ENCODE data around the gene ROBO4. TPM values are rescaled to one million over a fixed set of nuclear protein-coding genes. Genes with fewer than 3 reads are reported as not detected.

Gene ROBO4
- total RNA-seq, result not detected

- peaks cover 8% of the 10 kb centered on the region for H3K4me1 Mint-ChIP-seq (ENCODE audit: low read depth)
- CTCF ChIA-PET, result interaction anchor here (1.2 kb wide), 2 partner anchors 13 to 15 kb away, joined by 3 read pairs; no protein-coding TSS in a partner anchor
- no peak for DNase-seq
- H3K36me3 Mint-ChIP-seq (ENCODE audit: low read depth), result no peaks in the 10 kb centered on the region
- intact Hi-C loops (cut with micrococcal nuclease), result no loop called here
- H3K4me3 Mint-ChIP-seq, result no peak within 1 kb of the TSS
- H3K27ac Mint-ChIP-seq, result no peak within 1 kb of the TSS
- no peaks in the 10 kb centered on the region for H3K9me3 Mint-ChIP-seq
- H3K27me3 Mint-ChIP-seq (ENCODE audit: low read depth), result peaks cover 7% of the 10 kb centered on the region
Observed at GRCh38 chr11:124897674-124898262, at the start of gene ROBO4. TSS of gene ROBO4 (minus strand) at chr11:124897865. CDS start at chr11:124897795, 70 bp downstream.

- Mint-ChIP-seq H3K36me3 (ENCODE audit: low read depth) (peaks cover 5% of the 10 kb centered on the region), H3K27me3 (ENCODE audit: low read depth) (no peaks in the 10 kb centered on the region), H3K4me3 (no peak overlapping the region), H3K9me3 (peaks cover 11% of the 10 kb centered on the region), H3K4me1 (ENCODE audit: low read depth) (peaks cover 24% of the 10 kb centered on the region), H3K27ac (no peak overlapping the region)
- CTCF ChIA-PET, result no interaction called here
- DNase-seq, result no peak
- intact Hi-C loops (cut with micrococcal nuclease), result no loop called here
Observed at GRCh38 chr11:124946735-124947141, 49.1 kb upstream of the ROBO4 start.

- intact Hi-C loops (cut with micrococcal nuclease), result no loop called here
- H3K27me3 Mint-ChIP-seq (ENCODE audit: low read depth), result no peaks in the 10 kb centered on the region
- CTCF ChIA-PET, result interaction anchor here (0.7 kb wide), 1 partner anchor 112 kb away, joined by 4 read pairs; no protein-coding TSS in a partner anchor
- peaks cover 11% of the 10 kb centered on the region for H3K9me3 Mint-ChIP-seq
- no peak for DNase-seq
- no peak overlapping the region for H3K4me3 Mint-ChIP-seq
- H3K4me1 Mint-ChIP-seq (ENCODE audit: low read depth), result peaks cover 24% of the 10 kb centered on the region
- peaks cover 5% of the 10 kb centered on the region for H3K36me3 Mint-ChIP-seq (ENCODE audit: low read depth)
- no peak overlapping the region for H3K27ac Mint-ChIP-seq
Observed at GRCh38 chr11:124945826-124946225, 48.2 kb upstream of the ROBO4 start.

GRCh38 chr11:124944565-124944964 lies 46.9 kb upstream of the ROBO4 start:
- H3K36me3 Mint-ChIP-seq (ENCODE audit: low read depth), result peaks cover 5% of the 10 kb centered on the region
- CTCF ChIA-PET, result interaction anchor here (2.2 kb wide), 1 partner anchor 197 kb away, joined by 7 read pairs; no protein-coding TSS in a partner anchor
- no peak for DNase-seq
- H3K4me1 Mint-ChIP-seq (ENCODE audit: low read depth), result peaks cover 22% of the 10 kb centered on the region
- peaks cover 11% of the 10 kb centered on the region for H3K9me3 Mint-ChIP-seq
- H3K27me3 Mint-ChIP-seq (ENCODE audit: low read depth), result no peaks in the 10 kb centered on the region
- no peak overlapping the region for H3K4me3 Mint-ChIP-seq
- no peak overlapping the region for H3K27ac Mint-ChIP-seq
- intact Hi-C loops (cut with micrococcal nuclease), result no loop called here

- Mint-ChIP-seq H3K27me3 (ENCODE audit: low read depth) (no peaks in the 10 kb centered on the region), H3K27ac (no peak overlapping the region), H3K36me3 (ENCODE audit: low read depth) (peaks cover 5% of the 10 kb centered on the region), H3K4me3 (no peak overlapping the region), H3K4me1 (ENCODE audit: low read depth) (peaks cover 18% of the 10 kb centered on the region), H3K9me3 (peaks cover 9% of the 10 kb centered on the region)
- CTCF ChIA-PET, result interaction anchor here (0.6 to 2.2 kb wide), 3 partner anchors 52 to 198 kb away, joined by 3 to 7 read pairs (median 4); no protein-coding TSS in a partner anchor
- DNase-seq, result no peak
- intact Hi-C loops (cut with micrococcal nuclease), result no loop called here
Observed at GRCh38 chr11:124943741-124944140, 46.1 kb upstream of the ROBO4 start.

- H3K9me3 Mint-ChIP-seq, result peaks cover 4% of the 10 kb centered on the region
- H3K36me3 Mint-ChIP-seq (ENCODE audit: low read depth), result peaks cover 1% of the 10 kb centered on the region
- no peaks in the 10 kb centered on the region for H3K27me3 Mint-ChIP-seq (ENCODE audit: low read depth)
- peaks cover 16% of the 10 kb centered on the region for H3K4me1 Mint-ChIP-seq (ENCODE audit: low read depth)
- no peak for DNase-seq
- H3K27ac Mint-ChIP-seq, result no peak overlapping the region
- H3K4me3 Mint-ChIP-seq, result no peak overlapping the region
- CTCF ChIA-PET, result interaction anchor here (0.6 to 2.2 kb wide), 3 partner anchors 51 to 199 kb away, joined by 3 to 7 read pairs (median 4); no protein-coding TSS in a partner anchor
- intact Hi-C loops (cut with micrococcal nuclease), result no loop called here
Observed at GRCh38 chr11:124943254-124943616, 45.6 kb upstream of the ROBO4 start.

GRCh38 chr11:124942466-124943253 lies 45.0 kb upstream of the ROBO4 start:
- H3K36me3 Mint-ChIP-seq (ENCODE audit: low read depth), result no peaks in the 10 kb centered on the region
- no peak overlapping the region for H3K27ac Mint-ChIP-seq
- intact Hi-C loops (cut with micrococcal nuclease), result no loop called here
- CTCF ChIA-PET, result interaction anchor here (2.2 kb wide), 1 partner anchor 199 kb away, joined by 7 read pairs; no protein-coding TSS in a partner anchor
- DNase-seq, result no peak
- no peaks in the 10 kb centered on the region for H3K27me3 Mint-ChIP-seq (ENCODE audit: low read depth)
- no peaks in the 10 kb centered on the region for H3K9me3 Mint-ChIP-seq
- peaks cover 16% of the 10 kb centered on the region for H3K4me1 Mint-ChIP-seq (ENCODE audit: low read depth)
- H3K4me3 Mint-ChIP-seq, result no peak overlapping the region

GRCh38 chr11:124941703-124942102 lies 44.0 kb upstream of the ROBO4 start:
- CTCF ChIA-PET, result no interaction called here

GRCh38 chr11:124938970-124939369 lies 41.3 kb upstream of the ROBO4 start:
- no peak for DNase-seq
- Mint-ChIP-seq H3K27me3 (ENCODE audit: low read depth) (no peaks in the 10 kb centered on the region), H3K9me3 (no peaks in the 10 kb centered on the region), H3K4me1 (ENCODE audit: low read depth) (peaks cover 15% of the 10 kb centered on the region), H3K4me3 (no peak overlapping the region), H3K36me3 (ENCODE audit: low read depth) (no peaks in the 10 kb centered on the region), H3K27ac (no peak overlapping the region)
- CTCF ChIA-PET, result no interaction called here
- intact Hi-C loops (cut with micrococcal nuclease), result no loop called here

More at GRCh38 chr11:124941703-124942102, 44.0 kb upstream of the ROBO4 start:
- Mint-ChIP-seq H3K4me1 (ENCODE audit: low read depth) (peaks cover 16% of the 10 kb centered on the region), H3K36me3 (ENCODE audit: low read depth) (no peaks in the 10 kb centered on the region), H3K27ac (no peak overlapping the region), H3K27me3 (ENCODE audit: low read depth) (no peaks in the 10 kb centered on the region), H3K9me3 (no peaks in the 10 kb centered on the region), H3K4me3 (no peak overlapping the region)
- intact Hi-C loops (cut with micrococcal nuclease), result no loop called here
- DNase-seq, result no peak

- H3K27me3 Mint-ChIP-seq (ENCODE audit: low read depth), result no peaks in the 10 kb centered on the region
- H3K27ac Mint-ChIP-seq, result no peak overlapping the region
- no peaks in the 10 kb centered on the region for H3K36me3 Mint-ChIP-seq (ENCODE audit: low read depth)
- intact Hi-C loops (cut with micrococcal nuclease), result no loop called here
- CTCF ChIA-PET, result interaction anchor here (0.5 kb wide), 1 partner anchor 575 kb away, joined by 5 read pairs; no protein-coding TSS in a partner anchor
- no peaks in the 10 kb centered on the region for H3K9me3 Mint-ChIP-seq
- DNase-seq, result no peak
- peaks cover 9% of the 10 kb centered on the region for H3K4me1 Mint-ChIP-seq (ENCODE audit: low read depth)
- no peak overlapping the region for H3K4me3 Mint-ChIP-seq
Observed at GRCh38 chr11:124938206-124938765, 40.6 kb upstream of the ROBO4 start.

- Mint-ChIP-seq H3K27ac (no peak overlapping the region), H3K9me3 (no peaks in the 10 kb centered on the region), H3K27me3 (ENCODE audit: low read depth) (no peaks in the 10 kb centered on the region), H3K36me3 (ENCODE audit: low read depth) (no peaks in the 10 kb centered on the region), H3K4me1 (ENCODE audit: low read depth) (peaks cover under 1% of the 10 kb centered on the region), H3K4me3 (no peak overlapping the region)
- DNase-seq, result no peak
- intact Hi-C loops (cut with micrococcal nuclease), result no loop called here
- CTCF ChIA-PET, result interaction anchor here (0.5 kb wide), 1 partner anchor 576 kb away, joined by 5 read pairs; no protein-coding TSS in a partner anchor
Observed at GRCh38 chr11:124937336-124937935, 39.8 kb upstream of the ROBO4 start.

Data from activated naive CD4-positive, alpha-beta T cell treated with anti-CD3 and anti-CD28 coated beads for 36 hours (primary cell).